Kidney tubule cell (primary cell): ENCODE measurements around the gene ZCCHC24.

Experiments used
- DNase-seq: peaks from one replicate; pipeline ENCODE4 v3.0.0-alpha.2; 2018; ENCODE audit warnings: low spot score

Gene ZCCHC24

DNA sequence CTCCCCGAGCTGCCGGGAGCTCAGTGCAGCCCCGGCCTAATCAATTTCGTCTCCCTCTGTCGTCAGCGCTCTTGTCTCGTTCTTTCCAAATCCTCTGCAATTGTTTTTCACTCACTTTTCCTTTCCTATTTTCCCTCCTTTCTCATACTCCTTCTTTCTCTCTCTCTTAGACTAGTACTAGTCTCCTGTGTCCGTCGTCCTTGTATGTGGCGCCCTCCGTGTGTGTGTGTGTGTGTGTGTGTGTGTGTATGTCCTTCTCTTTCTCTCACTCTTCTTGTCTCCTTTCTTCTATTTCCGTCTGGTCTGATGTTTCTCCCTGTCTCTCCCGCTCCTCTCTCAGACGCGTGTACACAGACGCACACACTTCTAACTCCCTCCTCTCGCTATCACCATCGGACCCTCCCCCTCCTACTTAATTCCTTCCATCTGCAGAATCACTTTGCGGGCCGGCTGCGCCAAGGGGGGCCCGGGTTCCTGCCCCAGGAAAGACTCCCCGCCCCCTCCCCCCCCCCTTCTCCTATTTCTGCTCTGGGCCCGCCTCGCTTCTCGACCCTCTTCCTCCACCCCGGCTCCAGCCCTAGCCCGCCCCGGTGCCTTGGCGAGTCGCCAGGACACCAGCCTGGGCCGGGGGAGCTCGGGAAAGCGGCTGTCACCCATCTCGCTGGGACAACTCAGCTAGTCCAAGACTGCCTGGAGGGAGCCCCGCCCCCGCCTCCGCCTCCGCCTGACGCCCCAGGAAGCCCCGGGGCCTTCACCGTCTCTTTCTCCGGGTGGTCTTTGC, 743 bp upstream of the ZCCHC24 start:
- no peak for DNase-seq

DNA sequence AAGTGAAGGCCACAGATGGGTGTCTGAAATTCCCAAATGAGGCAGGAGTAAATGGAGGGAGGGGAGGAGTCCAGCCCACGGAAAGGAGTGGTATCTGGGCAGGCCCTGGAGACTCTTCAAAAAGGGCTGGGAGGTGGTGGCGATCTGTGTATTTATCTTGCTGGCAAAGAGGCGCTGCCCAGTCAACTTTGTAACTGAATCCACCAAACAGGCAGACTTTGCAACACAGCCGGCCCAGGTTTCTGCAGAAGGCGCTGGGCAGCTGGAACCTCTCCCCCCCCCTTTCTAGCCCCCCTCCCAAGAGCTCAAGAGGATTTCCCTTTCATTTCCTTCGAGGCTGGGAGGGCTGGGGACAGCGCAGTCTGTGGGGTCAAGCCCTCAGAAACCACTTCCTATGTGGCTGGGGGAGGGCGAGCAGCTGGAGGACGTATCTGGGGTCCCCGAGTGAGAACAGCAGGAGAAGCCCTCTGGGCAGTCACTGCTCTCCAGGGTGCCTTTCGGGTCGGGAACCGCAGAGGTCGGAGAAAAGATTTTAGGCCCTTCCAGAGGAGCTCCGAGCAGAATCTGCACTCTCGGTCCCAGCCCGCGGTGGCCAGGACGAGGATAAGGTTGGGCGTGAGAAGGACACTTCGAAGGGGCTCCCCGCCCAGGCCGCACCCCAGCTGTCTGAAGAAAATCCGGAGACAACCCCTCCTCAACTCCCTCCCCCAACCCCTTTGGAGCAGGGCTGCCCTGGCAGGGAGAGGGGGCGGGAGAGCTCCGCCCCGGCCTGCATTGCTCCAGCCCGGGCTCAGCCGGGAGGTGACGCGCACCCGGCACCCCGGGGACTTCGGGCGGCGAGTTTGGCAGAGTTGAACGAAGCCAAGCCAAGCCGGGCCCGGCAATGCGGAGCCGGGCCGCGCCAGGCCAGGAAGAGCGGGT, 965 bp downstream of the ZCCHC24 start:
- peak; percentile 47 for DNase-seq

DNA sequence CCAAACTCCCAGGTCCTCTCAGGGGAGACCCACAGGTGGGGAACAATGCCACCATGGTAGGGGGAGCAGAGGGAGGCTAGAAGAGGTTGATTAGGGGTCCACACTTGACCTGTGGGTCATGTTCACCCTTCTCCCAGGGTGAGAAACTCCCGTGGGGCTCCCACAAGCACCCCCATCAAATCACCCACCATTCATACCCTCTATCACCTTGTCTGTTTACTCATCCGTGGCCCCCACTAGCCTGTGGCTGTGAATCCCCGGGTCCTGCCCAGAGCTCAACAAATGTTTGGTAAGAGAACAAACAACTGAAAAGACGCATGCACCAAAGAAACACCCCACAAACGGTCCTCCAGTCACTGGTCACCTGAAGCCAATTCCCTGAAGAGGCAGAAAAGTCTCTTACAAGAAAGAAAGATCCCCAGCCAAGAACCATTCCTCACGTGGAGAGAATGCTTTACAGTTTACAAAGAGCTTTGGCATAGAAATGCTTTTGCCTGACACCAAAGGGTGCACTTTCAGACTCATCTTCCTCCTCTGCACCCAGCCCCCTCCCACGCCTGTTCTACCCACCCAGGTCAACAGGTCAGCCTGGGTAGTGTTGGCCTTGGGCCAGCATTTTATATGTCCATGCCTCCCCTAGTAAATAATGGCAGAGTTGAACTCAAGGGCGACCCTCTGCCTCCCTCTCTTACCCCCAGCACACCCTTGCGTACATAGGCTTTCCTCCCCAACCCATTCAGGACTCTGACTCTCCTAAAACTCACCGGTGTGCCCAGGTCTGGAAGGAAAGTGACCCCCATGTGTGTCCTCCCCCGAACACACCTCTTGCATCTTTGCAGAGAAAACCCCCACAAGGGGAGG, 1.9 kb downstream of the ZCCHC24 start:
- no peak for DNase-seq

DNA sequence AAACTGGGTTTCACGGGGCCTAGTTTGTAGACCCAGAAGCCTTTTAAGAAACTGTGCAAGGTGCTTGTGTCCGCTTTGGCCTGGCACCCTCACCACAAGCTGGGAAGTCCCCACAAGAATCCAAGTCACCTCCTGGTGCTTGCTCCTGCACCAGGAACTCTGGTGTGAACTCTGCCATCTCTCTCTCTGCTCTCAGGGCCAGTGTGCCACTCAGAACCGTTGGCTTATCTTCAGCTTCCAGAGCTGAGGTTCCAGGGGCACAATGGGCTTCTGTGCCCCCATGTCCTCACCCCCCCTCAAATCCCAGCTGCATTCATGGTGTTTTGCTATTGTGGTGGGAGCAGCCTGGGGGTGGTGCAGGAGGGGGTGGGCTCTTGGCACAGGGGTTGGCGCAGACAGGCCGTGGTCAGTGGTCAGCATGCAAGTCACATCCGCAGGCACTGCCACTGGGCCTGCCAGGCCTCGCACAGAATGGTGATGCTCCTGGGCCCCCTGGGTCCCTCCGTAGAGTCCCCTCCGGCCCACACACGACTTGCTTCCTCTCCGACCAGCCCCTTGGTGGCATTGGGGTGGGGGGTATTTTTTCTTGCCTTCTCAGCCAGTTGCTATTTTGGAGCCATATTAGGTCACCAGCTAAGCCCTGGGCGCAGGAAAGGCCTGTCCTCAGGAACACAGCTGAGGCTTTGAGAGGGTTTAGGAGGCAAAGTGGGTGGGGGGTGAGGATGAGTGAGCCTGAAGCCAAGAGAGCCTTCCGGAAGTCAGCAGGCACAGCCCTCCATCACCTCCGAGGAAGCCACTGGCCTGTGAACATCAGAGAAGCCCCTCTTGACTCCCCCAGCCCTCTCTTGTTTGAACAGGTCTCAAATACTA, 3.0 kb downstream of the ZCCHC24 start:
- no peak for DNase-seq

DNA sequence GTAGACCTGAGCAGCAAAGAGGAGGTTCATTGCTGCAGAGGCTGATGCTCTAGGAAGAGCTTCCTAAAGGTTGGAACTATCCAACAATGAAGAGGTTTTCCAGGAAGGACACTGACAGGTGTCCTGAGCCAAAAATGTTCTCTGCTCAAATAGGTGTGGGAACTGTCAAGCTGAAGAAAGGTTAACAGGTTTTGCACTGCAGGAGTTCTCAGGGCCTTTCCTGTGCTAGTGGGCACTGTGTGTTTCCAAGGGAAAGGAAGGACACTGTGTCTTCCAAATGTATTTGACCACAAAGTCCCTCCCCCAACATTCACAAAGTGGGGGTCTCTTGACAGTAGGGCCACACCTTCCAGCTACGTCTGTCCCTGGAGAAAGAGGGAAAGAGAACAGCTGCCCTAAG, 4.0 kb downstream of the ZCCHC24 start:
- DNase-seq: no peak

DNA sequence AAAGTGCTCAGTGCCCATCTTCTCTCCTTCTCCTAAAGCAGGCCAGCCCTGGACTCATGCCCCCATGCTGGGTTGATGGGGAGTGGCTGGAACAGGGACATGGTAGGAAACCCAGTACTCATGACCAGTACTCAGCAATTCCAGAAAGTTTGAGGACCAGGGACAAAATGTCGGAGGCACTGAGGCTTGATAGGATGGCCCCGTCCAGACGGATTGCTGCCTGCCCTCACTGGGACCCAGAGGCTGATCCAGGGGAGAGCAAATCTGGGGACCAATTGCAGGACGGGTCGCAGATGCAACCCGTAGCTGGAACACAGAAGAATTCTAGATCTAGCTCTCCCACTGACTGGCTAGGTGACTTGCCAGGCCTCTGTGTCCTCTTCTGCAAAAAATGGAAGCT, 5.1 kb downstream of the ZCCHC24 start:
- no peak for DNase-seq

DNA sequence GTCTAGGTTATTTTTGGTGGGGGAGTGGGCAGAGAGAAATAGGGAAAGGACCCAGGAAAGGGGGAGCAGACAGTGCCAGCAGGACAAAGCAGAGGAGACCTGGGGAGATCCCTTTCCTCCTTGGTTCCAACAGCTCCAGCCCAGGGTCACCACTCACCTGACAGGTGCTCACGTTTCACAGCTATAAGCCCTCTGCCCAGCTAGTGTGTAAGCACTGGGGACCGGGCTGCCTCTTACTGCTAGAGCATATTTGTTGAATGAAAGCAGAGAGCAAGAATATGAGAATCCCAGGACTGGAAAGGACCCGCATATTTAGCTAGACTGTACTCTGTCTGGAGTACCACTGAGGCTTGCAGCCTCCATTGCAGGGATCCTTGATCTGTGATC, 6.7 kb downstream of the ZCCHC24 start:
- DNase-seq: no peak

DNA sequence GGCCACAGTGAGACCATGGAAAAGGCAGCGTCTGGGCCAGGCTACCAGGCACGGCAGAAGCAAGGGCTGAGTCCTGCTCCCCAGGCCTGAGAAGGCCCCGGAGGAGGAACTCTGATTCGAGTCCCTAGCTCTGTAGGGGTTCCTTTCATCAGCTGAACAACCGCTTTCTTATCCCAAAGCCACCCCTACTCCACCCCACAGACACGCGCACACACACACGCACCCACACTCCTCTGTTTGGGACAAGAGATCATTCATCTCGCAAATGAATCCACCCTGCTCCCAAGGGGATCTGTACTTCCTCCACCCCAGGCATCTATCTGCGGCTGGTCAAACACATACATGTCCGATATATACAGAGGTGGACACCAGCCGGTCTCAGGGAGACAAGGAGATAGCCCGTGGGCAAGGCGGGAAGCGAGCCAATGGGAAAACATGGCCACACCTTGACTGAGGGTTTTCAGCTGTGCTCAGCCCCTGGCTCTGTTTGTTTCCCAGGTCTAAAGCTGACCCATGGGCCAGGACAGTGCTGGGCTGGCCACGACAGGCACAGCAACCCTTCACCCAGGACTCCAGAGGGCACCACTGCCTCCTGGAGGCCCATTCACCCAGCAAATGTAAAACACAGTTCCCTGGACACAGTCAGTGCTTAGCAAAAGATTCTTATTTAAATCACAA, 7.3 kb downstream of the ZCCHC24 start:
- no peak for DNase-seq

DNA sequence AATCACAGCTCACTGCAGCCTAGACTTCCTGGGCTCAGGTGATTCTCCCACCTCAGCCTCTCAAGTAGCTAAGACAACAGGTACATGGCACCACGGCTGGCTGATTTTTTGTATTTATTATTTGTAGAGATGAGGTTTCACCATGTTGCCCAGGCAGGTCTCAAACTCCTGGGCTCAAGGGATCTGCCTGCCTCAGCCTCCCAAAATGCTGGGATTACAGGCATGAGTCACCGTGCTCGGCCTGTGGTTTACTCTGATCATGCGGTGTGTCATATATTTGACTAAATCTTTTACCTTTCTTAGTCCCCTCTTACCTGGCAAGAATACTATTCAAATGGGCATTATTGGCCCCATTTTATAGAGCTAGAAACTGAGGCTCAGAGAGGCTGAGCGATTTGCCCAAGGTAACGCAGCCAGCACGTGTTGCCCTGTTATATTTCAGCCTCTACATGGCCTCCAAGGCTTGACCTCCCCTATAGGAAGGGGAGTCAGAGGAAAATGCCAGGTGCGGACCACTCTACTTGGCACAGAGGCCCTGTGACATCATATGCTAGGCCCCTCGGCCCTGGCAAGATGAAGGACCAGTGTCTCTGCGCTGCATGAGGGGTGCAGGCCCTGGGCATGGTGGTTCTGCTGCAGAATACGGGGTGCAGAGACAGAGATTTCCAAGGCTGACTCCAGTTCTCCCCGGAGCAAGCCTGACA, 8.2 kb downstream of the ZCCHC24 start:
- peak; percentile 38 for DNase-seq

DNA sequence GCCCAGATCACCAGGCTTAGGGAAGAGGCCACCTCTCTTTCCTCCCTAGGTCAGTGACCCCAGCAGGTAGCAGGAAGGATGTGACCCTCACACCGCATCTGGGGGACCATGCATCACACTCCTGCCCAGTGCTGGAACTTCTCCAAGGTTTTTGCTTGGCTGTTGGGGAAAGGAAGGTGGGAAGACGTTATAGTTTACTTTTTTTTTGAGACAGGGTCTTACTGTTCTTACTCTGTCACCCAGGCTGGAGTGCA, 8.6 kb downstream of the ZCCHC24 start:
- DNase-seq: no peak

DNA sequence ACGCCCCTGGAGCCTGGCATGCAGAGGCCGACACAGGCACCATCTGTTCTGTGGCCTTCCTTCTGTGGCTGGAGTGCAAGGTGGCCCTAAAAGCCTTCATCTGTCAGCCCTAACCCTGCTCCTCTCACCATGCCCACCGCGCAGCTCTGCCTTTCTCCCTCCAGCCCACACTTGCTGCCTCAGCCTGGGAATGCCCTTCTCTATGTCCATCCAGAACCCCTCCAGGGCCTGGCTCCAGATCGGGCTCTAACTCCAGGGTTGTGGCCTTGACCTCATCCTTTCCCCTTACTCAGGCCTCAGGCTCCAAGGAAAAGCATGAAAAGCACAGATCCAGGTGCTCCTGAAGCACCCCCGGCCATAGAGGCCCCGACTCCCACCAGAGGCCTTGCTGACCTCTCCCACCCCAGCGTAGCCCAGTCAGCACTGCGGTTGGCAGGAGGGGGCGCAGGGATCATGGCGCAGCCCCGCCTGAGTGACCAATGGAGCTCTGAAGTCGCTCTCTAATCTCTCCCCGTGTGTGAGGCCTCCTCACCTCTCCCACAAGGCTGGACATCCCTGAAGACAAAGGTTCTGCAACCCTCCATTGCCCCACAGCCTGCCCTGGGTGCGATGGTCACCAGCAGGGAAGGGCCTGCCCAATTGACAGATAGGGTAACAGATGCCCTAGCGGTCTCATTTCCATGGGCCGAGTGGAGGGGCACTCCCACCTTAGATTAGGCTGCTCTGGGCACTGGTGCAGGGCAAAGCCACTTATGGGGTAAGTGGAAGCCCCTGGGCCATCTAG, 9.2 kb downstream of the ZCCHC24 start:
- no peak for DNase-seq

DNA sequence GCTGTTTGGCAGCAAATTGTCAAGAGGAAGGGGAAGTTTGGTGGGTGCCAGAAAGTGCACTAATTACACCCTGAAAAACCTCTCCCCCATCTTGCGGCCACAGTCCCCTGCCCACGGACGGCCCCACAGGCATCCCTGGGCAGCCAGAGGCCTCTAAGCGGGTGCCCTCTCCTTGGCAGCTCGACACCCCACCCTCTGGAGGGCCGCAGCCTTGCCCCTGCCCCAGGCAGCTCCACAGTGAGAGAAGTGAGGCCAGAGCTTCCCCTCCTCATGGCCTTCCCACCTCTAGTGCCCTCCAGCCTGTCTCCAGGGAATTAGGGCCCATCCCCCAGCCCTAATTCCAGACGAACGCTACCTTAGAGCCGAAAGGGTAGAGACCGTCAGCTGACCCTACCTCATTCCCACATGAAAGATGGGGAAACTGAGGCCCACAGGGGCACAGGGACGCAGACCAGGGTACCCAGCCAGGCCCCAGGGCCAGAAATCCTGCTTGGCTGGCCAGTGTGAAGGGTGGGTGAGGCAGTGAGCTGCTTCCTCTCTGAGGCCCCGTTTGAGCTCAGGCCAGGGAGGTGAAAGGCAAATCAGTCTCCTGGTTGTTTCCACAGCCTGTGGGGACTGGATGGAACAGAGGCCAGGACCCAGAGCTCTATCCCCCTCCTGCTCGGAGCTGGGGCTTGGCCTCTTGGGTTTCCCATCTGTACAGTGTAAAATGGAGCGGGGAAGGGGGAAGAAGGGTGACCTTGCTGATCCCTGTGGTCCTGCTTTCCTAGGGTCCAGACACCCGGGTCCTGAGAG, 10.0 kb downstream of the ZCCHC24 start:
- no peak for DNase-seq

DNA sequence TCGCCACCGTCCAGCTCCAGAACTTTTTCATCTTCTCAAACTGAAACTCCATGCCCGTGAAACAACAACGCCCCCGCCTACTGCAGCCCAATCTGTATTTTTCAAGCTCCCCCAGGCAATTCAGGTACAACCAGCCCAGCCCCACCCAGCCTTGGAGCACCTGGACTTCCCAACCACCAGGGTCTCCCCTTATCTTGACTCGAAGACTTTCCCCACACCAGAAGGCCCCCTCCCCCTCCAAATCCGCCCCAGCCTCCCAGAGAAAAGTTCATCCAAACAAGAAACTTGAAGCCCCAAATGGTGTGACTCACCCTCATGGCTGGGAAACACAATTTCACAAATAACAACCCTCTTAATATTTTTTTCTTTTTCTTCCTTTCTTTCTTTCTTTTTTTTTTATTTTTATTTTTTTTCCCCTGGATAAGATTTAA, 10.6 kb downstream of the ZCCHC24 start:
- DNase-seq: no peak

DNA sequence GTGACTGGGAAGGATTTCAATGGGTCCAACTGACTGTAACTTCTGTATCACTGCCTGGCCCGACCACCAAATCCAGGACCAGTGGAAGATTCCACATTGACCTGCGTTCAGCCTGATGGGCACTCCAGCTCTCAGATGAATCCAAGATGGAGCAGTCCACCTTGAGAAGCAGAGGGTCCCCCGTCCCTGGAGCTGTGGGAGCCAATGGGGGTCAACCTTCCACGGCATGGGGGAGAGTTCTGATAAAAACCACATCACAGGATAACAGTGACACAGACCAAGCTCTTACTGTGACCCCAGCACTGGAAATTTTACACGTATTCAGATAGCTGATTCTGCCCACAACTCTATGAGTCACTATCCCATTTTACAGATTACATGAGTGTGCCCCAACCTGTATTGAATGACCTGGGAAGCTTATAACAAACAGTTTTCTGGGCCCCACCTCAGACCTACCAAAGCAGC, 11.2 kb downstream of the ZCCHC24 start:
- no peak for DNase-seq

DNA sequence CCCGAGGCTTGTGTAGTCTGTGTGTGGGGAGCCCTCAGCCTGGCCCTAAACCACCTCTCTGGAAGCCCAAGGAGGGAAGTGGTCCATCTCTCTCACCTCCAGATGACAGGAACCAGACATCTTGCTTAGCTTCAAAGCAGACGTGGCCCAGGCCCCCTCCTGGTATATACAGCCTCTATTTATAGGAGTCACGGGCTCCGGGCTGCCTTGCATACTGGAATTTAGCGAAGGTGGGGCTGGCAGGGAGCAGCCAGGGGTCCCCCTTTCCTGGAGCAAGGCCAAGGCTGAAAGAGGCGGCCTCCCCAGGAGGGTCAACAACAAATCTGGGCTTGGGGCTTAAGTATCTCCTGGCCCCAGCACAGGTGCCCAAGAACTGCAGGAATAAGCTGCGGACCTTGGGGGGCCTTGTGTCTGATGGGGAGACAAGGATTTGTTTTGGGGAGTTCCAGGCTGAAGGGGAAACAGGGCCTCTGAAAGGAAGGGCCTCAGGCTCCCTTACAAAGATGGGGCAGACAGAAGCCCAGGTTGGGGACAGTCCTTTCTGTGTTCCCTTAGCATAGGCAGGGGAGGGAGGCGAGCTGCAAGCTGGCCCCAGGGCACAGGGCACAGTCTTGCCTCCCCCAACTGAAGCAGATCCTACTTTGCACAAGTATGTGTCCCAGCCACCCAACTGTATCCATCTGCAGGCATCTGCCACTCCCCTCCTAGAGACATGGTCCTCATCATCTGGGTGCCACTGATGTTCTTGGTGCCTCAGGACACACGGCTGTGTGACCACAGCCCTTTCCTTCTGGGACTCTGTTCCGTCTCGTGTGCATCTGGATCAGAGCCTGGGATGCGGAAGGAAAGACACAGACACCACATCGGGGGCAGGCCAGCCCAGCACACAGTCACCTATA, 11.9 kb downstream of the ZCCHC24 start:
- no peak for DNase-seq

DNA sequence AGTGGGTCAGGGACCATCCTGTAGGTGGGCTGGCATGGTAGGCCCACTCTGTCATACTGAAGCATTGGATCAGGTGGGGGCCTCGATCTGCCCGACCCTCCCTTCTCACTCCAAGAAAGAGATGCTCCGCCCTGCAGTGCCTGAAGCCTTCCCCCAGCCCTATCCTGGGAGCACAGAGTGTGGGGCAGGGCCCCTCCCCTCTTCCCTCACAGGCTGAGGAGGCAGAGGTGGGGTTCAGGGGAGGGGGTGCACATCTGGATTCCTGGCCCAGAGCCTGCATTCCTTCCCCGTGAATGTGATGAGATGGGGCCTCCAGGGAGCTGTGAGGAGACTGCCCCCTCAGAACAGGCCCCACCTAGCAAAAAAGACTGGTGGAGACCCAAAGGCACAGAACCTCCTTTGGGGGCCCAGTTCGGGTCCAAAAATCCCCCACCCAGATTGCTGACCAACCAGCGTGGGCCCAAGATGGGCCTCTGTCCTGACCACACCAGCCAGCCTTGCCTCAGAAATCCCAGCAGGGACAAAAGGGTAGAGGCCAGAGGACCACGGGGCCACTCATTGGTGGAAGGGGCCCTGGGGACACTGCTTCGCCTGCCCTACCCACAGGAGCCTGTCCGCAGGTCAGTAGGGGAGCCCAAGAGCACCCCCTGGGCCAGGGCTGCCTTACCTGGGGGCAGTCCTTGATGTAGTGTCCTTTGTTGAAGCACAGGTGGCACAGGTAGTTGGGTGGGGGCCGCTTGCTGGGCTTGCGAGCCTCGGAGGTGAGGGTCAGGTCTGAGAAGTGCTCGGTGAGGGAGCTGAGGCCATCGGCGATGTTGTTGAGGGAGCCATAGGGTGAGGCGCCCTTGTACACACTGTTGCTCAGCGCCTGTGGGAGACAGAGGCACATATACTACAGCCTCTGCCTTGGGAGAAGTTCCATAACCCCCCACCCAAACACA, 13.3 kb downstream of the ZCCHC24 start:
- DNase-seq: no peak
